Adrenal gland (tissue), 12 donors: ENCODE results near the gene PTPRE. TPM values are rescaled to one million over a fixed set of nuclear protein-coding genes. Genes with fewer than 3 reads are reported as not detected.

Source experiments
- DNase-seq, 7 donors: peaks; one replicate each; pipeline ENCODE4 v3.0.0-alpha.2; 2019 to 2020
- H3K27ac ChIP-seq, 5 donors: fragments of 200-600 bp; sonication (generic) in 4 of 5; 1 replicate in 3 of 5; 2 replicates in 2 of 5; pipeline versions ENCODE4 v1.5.1 to v1.8.0; 2016 to 2020; ENCODE audit warnings: mild to moderate bottlenecking in 1 of 5
- H3K27me3 ChIP-seq: fragments of 200-600 bp; 2 replicates; pipeline ENCODE4 v1.8.0; 2021
- H3K36me3 ChIP-seq, 2 donors: fragments of 200-600 bp; replicated peaks in 1 of 2; 1 replicate in 1 of 2; 2 replicates in 1 of 2; pipeline versions ENCODE4 v1.5.1 to v1.8.0; 2018 to 2022
- H3K4me1 ChIP-seq, 2 donors: fragments of 200-600 bp; replicated peaks in 1 of 2; 1 replicate in 1 of 2; 2 replicates in 1 of 2; pipeline versions ENCODE4 v1.5.1 to v1.8.0; 2018 to 2021
- H3K4me3 ChIP-seq, 4 donors: fragments of 200-600 bp; sonication (generic) in 3 of 4; one replicate each; pipeline ENCODE4 v1.5.1; 2016 to 2018
- H3K9me3 ChIP-seq, 3 donors: fragments of 200-600 bp; sonication (generic) in 1 of 3; replicated peaks in 1 of 3; 1 replicate in 2 of 3; 2 replicates in 1 of 3; pipeline versions ENCODE4 v1.5.1 to v1.8.0; 2016 to 2021
- POLR2A ChIP-seq, 2 donors: fragments of 450-650 bp; IDR thresholded peaks; one replicate each; pipeline ENCODE4 v1.6.1; 2017; ENCODE audit warnings: antibody characterized with exemption in 2 of 2, mild to moderate bottlenecking in 2 of 2, moderate library complexity in 1 of 2
- WGBS, 4 donors: extraction: QIAGEN DNeasy Blood & Tissue Kit in 2 of 4; methylation state at CpG; one replicate each; pipeline versions ENCODE4 v1.1.5 to v1.1.7; 2013 to 2017; 5-methylcytosine and 5-hydroxymethylcytosine counted together
- intact Hi-C, 2 donors: fragments of 100-400 bp; cut with DNase I; formaldehyde crosslinking; loops; one replicate each; pipeline versions ENCODE4 v1.14.1 to v1.15.0; 2022 to 2023
- polyA plus RNA-seq, 3 donors: library from polyadenylated mRNA; stranded (reverse); fragments of 200-250 nt in 2 of 3; fragments of 350-450 nt in 1 of 3; fragmentation: Illumina TruSeq in 1 of 3; extraction: RNeasy Lipid Tissue Mini Kit (QIAGEN cat#74804) in 1 of 3; gene quantifications; one replicate each; pipeline ENCODE4 v1.2.3, GENCODE V29; 2013 to 2014
- total RNA-seq, 9 donors: library from RNA; depleted of rRNA in 4 of 9; stranded (reverse); fragments of >200 nt in 4 of 9; fragments of 120-200 nt in 1 of 9; fragmentation: NEBNext Ultra II Directional in 1 of 9; extraction: Animal tissue kit (Norgen Biotek cat#: 25700) in 1 of 9; gene quantifications; one replicate each; pipeline versions ENCODE4 v1.1.0 to v1.2.4, GENCODE V29; 2013 to 2023
- TF ChIP-seq, protein P1 (sequence below), 6 experiments: fragments of 450-650 bp in 4 of 6; fragments of 200-600 bp in 2 of 6; sonication (generic) in 1 of 6; IDR thresholded peaks; 1 replicate in 5 of 6; 2 replicates in 1 of 6; pipeline versions ENCODE4 v1.5.1 to v1.8.0; 2016 to 2021; ENCODE audit warnings: antibody characterized with exemption in 6 of 6, mild to moderate bottlenecking in 2 of 6, moderate library complexity in 1 of 6
- donor health status: healthy with polysubstance abuse.
- donor health status: Bipolar disorder and iron deficiency.
- donor health status: DM: yes; HTN: yes; CAD: no.
- donor health status: DM: no; HTN: no; CAD: no.
- donor health status: DM: no; HTN: no; CAD: no.
- donor health status: DM: yes; HTN: yes; CAD: no.

PTPRE gene
- total and polyA plus RNA-seq, 12 donors = 7.6 to 52.8 (median 41.0) TPM

DNA sequence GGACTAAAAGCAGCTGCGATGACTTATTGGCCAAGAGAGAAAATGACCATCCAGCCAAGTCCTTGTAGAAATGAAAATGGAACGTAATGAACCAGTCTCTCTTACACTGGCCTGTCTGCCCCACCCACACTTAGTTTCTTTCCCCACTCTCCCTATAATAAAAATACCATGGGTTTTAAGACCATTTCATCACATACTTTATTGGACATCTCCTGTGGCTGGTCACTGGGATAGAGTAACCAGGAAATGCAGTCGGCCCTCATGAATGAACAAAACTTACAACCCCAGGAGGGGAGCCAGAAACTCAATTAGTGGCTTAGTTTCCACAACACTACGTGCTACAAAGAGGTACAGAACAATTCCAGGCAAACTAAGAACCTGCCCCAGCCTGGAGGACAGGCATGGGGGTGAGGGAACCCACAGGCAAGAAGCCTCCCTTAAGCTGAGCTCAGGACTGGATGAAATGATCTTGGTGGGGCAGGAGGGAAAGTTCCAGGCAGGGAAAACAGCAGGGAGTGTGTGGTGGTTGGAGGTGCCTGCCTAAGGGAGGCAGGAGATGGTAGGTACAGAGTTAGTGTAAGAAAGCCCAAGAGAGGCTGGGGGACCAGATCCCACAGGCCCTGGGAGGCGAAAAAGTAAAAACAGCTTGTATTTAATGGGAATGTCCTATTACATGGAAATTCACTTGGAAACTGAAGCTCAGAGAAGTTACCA is 189.7 kb downstream of the PTPRE start:
- no peak overlapping the region for H3K4me3 ChIP-seq
- intact Hi-C loops = no loop called here
- H3K36me3 ChIP-seq = no peaks in the 10 kb centered on the region
- no peak overlapping the region for H3K27ac ChIP-seq
- WGBS, 4 donors = 92 to 97% (median 93%) methylated on average over 5 of the region's 5 CpGs
- H3K27me3 ChIP-seq = no peaks in the 10 kb centered on the region
- no peaks in the 10 kb centered on the region for H3K9me3 ChIP-seq
- no peaks in the 10 kb centered on the region for H3K4me1 ChIP-seq
- DNase-seq = no peak
- no peak for TF ChIP-seq POLR2A (IDR thresholded peaks at IDR 0.05)
- TF ChIP-seq, protein P1, sequence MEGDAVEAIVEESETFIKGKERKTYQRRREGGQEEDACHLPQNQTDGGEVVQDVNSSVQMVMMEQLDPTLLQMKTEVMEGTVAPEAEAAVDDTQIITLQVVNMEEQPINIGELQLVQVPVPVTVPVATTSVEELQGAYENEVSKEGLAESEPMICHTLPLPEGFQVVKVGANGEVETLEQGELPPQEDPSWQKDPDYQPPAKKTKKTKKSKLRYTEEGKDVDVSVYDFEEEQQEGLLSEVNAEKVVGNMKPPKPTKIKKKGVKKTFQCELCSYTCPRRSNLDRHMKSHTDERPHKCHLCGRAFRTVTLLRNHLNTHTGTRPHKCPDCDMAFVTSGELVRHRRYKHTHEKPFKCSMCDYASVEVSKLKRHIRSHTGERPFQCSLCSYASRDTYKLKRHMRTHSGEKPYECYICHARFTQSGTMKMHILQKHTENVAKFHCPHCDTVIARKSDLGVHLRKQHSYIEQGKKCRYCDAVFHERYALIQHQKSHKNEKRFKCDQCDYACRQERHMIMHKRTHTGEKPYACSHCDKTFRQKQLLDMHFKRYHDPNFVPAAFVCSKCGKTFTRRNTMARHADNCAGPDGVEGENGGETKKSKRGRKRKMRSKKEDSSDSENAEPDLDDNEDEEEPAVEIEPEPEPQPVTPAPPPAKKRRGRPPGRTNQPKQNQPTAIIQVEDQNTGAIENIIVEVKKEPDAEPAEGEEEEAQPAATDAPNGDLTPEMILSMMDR (IDR thresholded peaks at IDR 0.05) = no peak

DNA sequence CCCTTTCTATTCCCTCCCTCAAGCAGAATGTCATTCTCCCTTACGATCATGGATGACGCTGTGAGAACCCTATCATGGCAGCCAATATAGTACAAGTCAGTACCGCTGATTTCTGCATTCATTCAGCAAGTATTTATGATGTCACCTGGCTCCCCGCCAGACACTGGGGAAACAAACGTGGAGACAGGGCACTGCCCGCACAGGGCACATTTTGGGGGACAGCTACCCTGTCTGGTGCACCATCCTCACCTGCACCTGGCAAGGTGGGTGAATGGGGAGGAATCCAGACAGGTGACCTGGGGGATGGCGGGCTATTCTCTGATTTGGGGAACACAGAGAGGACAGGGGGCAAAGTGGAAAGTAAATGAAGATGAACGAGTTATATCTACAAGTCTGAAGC is 190.9 kb downstream of the PTPRE start:
- intact Hi-C loops = no loop called here
- no peaks in the 10 kb centered on the region for H3K27me3 ChIP-seq

DNA sequence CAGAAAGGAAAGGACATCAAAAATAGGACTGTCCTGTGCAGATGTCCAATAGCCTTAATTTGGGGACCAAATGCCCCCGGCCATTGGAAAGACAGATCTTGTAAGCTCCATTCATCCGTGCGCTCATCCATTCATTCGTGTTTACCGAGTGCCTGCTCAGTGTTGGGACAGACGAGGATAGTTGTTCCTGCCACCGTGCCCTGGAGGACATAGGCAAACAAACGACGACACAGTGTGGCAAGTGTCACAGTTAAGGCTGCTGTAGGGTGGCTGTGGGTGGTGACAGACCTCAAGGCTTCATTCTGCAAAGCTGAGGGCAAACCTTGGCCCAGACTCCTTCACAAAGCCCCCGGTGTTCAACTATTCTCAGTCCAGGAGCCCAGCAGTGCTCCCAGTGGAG is 191.7 kb downstream of the PTPRE start:
- no peaks in the 10 kb centered on the region for H3K4me1 ChIP-seq
- no peak overlapping the region for H3K27ac ChIP-seq
- intact Hi-C loops = no loop called here
- H3K27me3 ChIP-seq = no peaks in the 10 kb centered on the region
- no peaks in the 10 kb centered on the region for H3K9me3 ChIP-seq
- H3K4me3 ChIP-seq = no peak overlapping the region
- TF ChIP-seq POLR2A (IDR thresholded peaks at IDR 0.05) = no peak
- DNase-seq = no peak
- no peaks in the 10 kb centered on the region for H3K36me3 ChIP-seq
- 91 to 98% (median 96%) methylated on average over 10 of the region's 10 CpGs for WGBS, 4 donors

More for the DNA sequence above, 190.9 kb downstream of the PTPRE start:
- TF ChIP-seq, protein P1 (IDR thresholded peaks at IDR 0.05) = no peak
- TF ChIP-seq POLR2A (IDR thresholded peaks at IDR 0.05) = no peak
- Histone ChIP-seq H3K36me3 (no peaks in the 10 kb centered on the region), H3K9me3 (no peaks in the 10 kb centered on the region), H3K27ac (no peak overlapping the region), H3K4me3 (no peak overlapping the region), H3K4me1 (no peaks in the 10 kb centered on the region)
- 88 to 94% (median 90%) methylated on average over 8 of the region's 8 CpGs for WGBS, 4 donors
- DNase-seq = no peak

DNA sequence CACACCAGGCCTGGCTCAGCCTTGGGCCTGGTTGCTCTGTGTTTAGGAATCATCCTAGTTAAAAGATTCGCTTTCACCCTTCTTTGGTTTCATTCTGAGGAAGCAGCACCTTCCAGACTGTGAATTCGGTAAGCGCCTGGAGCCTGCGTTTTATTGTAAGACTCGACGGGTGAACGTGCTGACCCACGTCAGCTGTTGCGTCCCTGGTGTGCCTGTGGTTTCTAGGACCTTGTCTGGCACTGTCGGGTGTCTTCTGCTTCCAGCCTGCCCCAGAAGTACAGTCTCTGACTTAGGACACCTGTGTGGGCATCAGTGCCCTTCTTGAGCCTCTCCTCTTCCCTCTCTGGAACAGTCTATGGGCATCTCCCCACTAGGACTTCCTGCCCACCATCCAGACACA is 193.0 kb downstream of the PTPRE start:
- Histone ChIP-seq H3K4me3 (no peak overlapping the region), H3K27ac (no peak overlapping the region), H3K4me1 (no peaks in the 10 kb centered on the region), H3K27me3 (no peaks in the 10 kb centered on the region), H3K9me3 (no peaks in the 10 kb centered on the region), H3K36me3 (no peaks in the 10 kb centered on the region)
- 92 to 98% (median 98%) methylated on average over 9 to 10 of the region's 10 CpGs for WGBS, 4 donors
- TF ChIP-seq POLR2A (IDR thresholded peaks at IDR 0.05) = no peak
- TF ChIP-seq, protein P1 (IDR thresholded peaks at IDR 0.05) = no peak
- intact Hi-C loops = no loop called here
- no peak for DNase-seq

DNA sequence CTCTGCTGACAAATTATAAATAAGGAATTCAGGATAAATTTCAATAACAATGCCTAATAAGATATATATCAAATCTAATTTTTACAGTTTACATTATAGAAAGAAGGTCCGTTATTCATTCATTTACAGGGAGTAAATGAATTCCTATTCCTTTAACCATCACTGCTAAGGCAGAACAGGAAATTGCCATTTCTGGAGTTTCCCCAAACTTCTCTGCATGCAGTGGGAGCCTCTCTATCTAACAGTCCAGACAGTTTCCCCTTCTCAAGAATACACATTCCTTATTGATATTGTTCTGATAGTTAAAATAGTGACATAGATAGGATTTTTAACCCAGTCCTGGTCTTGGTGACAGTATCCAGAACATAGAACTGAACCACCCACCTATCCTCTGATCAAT is 195.0 kb downstream of the PTPRE start:
- intact Hi-C loops = no loop called here

More for the DNA sequence above, 195.0 kb downstream of the PTPRE start:
- Histone ChIP-seq H3K4me3 (no peak overlapping the region), H3K27ac (no peak overlapping the region), H3K27me3 (no peaks in the 10 kb centered on the region), H3K4me1 (no peaks in the 10 kb centered on the region), H3K9me3 (no peaks in the 10 kb centered on the region), H3K36me3 (no peaks in the 10 kb centered on the region)
- DNase-seq = no peak
- 84 to 97% (median 95%) methylated on average over 1 of the region's 1 CpG for WGBS, 4 donors
- no peak for TF ChIP-seq POLR2A (IDR thresholded peaks at IDR 0.05)
- TF ChIP-seq, protein P1 (IDR thresholded peaks at IDR 0.05) = no peak
